GM13976 (cell line): ENCODE measurements around the gene PDE11A.

ENCODE experiments used
- DNase-seq: peaks from one replicate; pipeline ENCODE4 v3.0.0; 2012; ENCODE audit warnings: low spot score
- CTCF ChIP-seq: IDR thresholded peaks from 2 replicates; pipeline ENCODE4 v1.5.1; 2012; ENCODE audit warnings: borderline replicate concordance, mild to moderate bottlenecking; ENCODE audit not compliant: insufficient read depth; ENCODE audit errors: extremely low read depth, missing control alignments, control extremely low read depth
- in situ Hi-C: fragments of 300-500 bp; cut with MboI; formaldehyde crosslinking; loops from one replicate; pipeline ENCODE4 v1.12.0; 2022; ENCODE audit warnings: low sequenced_read_pairs, mixed read lengths, inconsistent platforms; ENCODE audit not compliant: unreplicated experiment

Gene PDE11A

GRCh38 chr2:178072383-178073301 lies at the start of gene PDE11A:
PDE11A (minus strand) TSS chr2:178072777; CDS start chr2:178072437, 340 bp downstream.
- no peak for TF ChIP-seq CTCF
- in situ Hi-C loops: no loop called here
- peak; percentile 39 for DNase-seq

- DNase-seq: no peak
- TF ChIP-seq CTCF: no peak
- in situ Hi-C loops: loop anchor here (10.0 to 25.0 kb wide), 2 partner anchors 155 to 293 kb away; no protein-coding TSS in a partner anchor
Observed at GRCh38 chr2:178119179-178119922, 46.8 kb upstream of the PDE11A start.

- no peak for DNase-seq
- no peak for TF ChIP-seq CTCF
- in situ Hi-C loops: loop anchor here (10.0 to 25.0 kb wide), 2 partner anchors 157 to 295 kb away; no protein-coding TSS in a partner anchor
Observed at GRCh38 chr2:178117725-178118124, 45.1 kb upstream of the PDE11A start.

GRCh38 chr2:178115271-178115670 lies 42.7 kb upstream of the PDE11A start:
- no peak for DNase-seq
- TF ChIP-seq CTCF: no peak
- in situ Hi-C loops: loop anchor here (10.0 to 25.0 kb wide), 2 partner anchors 160 to 297 kb away; no protein-coding TSS in a partner anchor

- in situ Hi-C loops: loop anchor here (10.0 to 25.0 kb wide), 2 partner anchors 160 to 298 kb away; no protein-coding TSS in a partner anchor
- DNase-seq: no peak
- no peak for TF ChIP-seq CTCF
Observed at GRCh38 chr2:178114462-178114861, 41.9 kb upstream of the PDE11A start.
